Measurements from ENCODE around the gene SPON1.

The SPON1 gene

GRCh38 chr11:14127679-14128078 is 165.2 kb downstream of the SPON1 start:
- TF ChIP-seq CTCF (IDR thresholded peaks at IDR 0.05; ENCODE audit: insufficient read depth, low read depth, low read length, missing control alignments) = no peak
- DNase-seq (ENCODE audit: low read depth) = peak; percentile 3
- no peak overlapping the region for H3K4me3 ChIP-seq (ENCODE audit: low read depth, low read length)

- H3K4me3 ChIP-seq (ENCODE audit: low read depth, low read length) = no peak overlapping the region
- no peak for TF ChIP-seq CTCF (IDR thresholded peaks at IDR 0.05; ENCODE audit: insufficient read depth, low read depth, low read length, missing control alignments)
- no peak for DNase-seq (ENCODE audit: low read depth)
These were observed 169.8 kb downstream of the SPON1 start for GRCh38 chr11:14132312-14132711.

DNA sequence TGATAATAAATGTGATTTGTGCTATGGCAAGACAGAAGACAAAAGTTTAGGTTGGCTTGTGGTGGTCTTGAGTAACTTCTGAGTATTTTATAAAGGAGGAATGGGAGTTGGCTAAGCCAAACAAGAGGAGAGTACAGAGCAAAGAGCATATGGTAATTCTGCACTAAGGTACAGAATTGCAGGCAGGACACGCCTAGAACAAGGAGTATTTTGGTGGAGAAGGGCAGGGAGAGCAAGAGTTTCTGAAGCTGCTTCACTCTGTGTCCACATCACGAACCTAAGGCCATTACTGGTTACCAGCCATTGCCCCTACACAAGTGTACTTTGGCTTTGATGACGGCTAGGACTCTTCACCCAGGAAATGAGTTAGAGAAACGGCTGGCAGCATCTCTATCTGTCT is 170.9 kb downstream of the SPON1 start:
- TF ChIP-seq CTCF (IDR thresholded peaks at IDR 0.05; ENCODE audit: insufficient read depth, low read depth, low read length, missing control alignments) = no peak
- no peak overlapping the region for H3K4me3 ChIP-seq (ENCODE audit: low read depth, low read length)
- no peak for DNase-seq (ENCODE audit: low read depth)

GRCh38 chr11:14136561-14136960 is 174.0 kb downstream of the SPON1 start:
- no peak for TF ChIP-seq CTCF (IDR thresholded peaks at IDR 0.05; ENCODE audit: insufficient read depth, low read depth, low read length, missing control alignments)
- DNase-seq (ENCODE audit: low read depth) = no peak
- H3K4me3 ChIP-seq (ENCODE audit: low read depth, low read length) = no peak overlapping the region

- H3K4me3 ChIP-seq (ENCODE audit: low read depth, low read length) = no peak overlapping the region
- no peak for DNase-seq (ENCODE audit: low read depth)
- TF ChIP-seq CTCF (IDR thresholded peaks at IDR 0.05; ENCODE audit: insufficient read depth, low read depth, low read length, missing control alignments) = no peak
These were observed 174.8 kb downstream of the SPON1 start for GRCh38 chr11:14137284-14137683.

DNA sequence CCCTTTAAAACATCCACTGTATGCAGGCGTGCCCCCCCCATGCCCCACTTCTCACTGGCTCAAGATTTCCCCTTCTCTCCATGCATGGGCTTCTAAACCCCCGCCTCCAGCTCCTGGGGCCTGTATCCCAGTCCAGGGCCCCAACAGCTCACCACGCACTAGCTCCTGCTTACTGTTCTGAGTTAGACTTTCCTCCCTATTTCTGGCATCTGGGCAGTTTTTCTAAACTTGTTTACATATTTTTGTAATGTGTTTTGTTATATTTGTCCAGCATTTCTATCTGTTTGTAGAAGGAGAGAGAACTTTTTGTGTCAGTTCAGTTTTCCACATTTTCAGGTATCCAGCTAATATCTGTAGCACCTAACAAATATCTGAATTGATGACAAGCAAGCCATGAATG is 178.5 kb downstream of the SPON1 start:
- no peak overlapping the region for H3K4me3 ChIP-seq (ENCODE audit: low read depth, low read length)
- DNase-seq (ENCODE audit: low read depth) = no peak
- no peak for TF ChIP-seq CTCF (IDR thresholded peaks at IDR 0.05; ENCODE audit: insufficient read depth, low read depth, low read length, missing control alignments)

DNA sequence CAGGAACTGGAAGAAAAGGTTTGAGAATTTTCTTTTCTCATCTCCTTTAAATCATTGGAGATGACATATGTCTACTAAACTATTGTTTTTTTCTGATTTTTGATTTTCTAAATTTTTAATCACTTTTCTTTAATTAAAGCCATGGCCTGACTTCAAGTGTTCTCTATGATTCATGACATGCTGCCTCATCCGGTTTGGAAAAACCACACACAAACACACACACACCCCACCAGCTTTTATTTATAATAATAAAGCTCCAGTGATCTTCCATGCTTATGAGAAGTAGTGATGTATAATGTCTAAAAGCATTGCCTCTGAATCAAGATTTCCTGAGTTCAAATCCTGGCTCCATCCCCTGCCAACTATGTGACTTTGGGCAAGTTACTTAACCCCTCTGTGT is 179.2 kb downstream of the SPON1 start:
- no peak overlapping the region for H3K4me3 ChIP-seq (ENCODE audit: low read depth, low read length)
- TF ChIP-seq CTCF (IDR thresholded peaks at IDR 0.05; ENCODE audit: insufficient read depth, low read depth, low read length, missing control alignments) = no peak
- DNase-seq (ENCODE audit: low read depth) = no peak

Measured in GM12865 (cell line).